GM10847 (cell line): ENCODE data around the gene NUAK2.

ENCODE experiments used
- POLR2A ChIP-seq: IDR thresholded peaks from 2 replicates; pipeline ENCODE4 v1.6.1; 2011; ENCODE audit not compliant: insufficient read length; ENCODE audit errors: extremely low read depth

NUAK2 gene

DNA sequence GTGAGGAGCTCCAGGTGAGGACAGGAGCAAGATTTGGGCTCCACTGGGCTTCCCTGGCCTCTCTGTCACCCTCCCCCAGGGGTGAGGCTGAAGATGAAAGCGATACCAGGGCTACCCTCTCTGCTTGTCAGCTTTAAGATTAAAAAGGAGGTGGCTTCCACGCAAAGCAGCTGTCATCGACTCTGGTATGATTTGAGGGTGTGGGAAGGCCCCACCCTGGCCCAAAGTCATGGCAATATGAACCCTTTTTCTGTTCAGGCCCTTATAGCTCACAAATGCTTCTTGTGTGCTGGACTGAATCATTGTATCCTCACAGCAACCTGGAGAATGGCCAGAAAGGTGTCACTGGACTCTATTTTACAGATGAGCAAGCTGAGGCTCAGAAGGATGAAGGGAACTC, 41.6 kb downstream of the NUAK2 start:
- no peak for TF ChIP-seq POLR2A

DNA sequence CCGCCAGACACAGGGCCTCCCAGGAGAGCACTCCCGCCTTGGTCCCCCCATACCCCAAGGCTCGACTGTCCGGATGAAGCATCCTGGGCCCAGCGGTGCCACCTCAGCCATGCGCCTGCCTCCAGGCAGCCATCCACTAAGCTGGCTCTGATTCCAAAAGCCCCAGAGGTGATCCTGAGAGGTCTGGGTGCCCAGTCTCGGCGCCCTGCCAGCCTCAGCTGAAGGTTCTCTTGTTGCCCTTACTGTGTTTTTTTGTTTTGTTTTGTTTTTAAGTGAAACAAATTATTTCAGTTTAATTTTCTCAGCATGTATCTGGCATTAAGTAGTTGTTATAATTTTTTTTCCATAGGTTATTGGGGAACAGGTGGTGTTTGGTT, 44.9 kb downstream of the NUAK2 start:
- no peak for TF ChIP-seq POLR2A

DNA sequence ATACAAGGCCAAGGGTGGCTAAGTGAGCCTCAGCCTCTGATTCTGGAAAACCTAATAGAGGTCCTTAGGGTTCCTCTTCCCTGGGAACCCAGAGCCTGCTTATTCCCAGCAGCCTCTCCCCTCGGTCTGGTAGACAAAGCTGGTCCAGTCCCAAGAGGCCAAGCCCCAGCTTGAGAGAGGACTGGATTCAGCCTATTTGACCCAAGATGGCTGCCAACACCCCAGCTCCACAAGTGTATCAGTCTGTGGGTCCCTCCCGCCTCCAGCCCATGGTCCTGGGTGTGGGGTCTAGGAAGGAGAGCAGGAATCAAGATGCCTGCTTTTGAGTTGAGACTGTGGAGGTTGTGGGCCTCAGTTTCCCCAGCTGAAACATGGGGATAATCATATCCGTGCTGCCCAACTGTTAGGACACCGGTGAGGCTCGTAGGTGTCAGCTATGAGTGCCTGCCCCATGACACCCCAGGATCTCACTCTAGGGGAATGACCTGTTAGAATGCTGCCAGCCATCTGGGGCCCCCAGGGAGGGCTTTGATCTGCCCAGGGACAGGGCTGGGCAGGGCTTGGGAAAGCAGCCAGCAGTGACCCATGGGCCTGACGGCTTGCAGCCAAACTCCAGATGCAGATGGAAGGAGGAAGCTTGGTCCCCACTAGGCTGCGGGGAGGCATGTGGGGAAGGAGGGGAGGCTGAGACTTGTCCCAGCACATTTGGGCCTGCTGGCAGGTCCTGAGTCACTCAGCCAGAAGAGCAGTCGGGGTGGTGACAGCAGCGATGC, 45.4 kb downstream of the NUAK2 start:
- TF ChIP-seq POLR2A, result no peak

DNA sequence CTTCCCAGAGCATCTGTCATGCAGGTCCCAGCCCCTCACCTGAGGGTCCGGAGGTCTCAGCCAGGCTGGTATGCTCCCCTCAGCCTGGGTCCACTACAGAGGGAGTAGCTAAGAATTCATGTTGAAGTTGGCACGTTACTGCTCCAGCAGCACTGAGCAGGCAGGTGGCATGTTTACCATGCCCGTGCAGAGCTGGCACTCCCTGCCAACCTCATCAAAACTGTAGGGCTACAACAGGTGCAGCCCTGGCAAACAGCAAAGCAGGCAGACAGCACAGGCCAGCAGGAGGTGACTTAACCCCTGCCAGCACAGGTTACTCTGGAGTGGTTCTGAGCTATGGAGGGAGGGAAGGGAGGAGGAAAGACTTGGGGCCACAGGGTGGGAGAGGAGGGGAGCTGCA, 46.4 kb downstream of the NUAK2 start:
- TF ChIP-seq POLR2A, result no peak

DNA sequence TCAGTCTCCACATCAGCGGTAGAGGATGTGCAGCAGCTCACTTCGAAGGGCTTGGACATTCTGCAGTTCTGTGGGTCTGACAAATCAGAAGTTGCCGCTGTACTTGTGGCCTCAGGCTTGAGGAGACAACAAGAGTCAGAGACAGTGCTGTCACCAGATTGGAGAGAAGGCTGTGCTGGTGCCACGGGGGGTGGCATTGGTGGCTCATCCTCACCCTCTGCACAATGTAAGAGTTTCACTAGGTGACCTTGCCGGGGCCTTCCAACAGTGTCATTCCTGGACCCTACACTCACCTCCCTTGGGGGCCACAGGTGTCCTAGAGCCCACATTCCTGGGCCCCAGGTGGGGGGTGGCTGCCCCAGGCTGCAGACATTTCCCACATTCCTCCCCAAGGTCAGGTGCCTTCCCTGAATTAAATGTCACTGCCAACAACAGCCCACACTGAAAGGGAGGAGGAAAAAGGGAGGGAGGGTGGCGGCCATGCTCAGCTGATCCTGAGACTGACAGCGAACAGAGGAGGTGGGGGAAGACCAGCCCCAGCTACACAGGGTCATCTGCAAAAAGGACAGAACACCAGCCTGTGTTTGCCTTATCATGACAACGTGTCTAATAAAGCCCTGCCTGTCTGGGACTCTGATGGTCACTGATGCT, 47.4 kb downstream of the NUAK2 start:
- no peak for TF ChIP-seq POLR2A

DNA sequence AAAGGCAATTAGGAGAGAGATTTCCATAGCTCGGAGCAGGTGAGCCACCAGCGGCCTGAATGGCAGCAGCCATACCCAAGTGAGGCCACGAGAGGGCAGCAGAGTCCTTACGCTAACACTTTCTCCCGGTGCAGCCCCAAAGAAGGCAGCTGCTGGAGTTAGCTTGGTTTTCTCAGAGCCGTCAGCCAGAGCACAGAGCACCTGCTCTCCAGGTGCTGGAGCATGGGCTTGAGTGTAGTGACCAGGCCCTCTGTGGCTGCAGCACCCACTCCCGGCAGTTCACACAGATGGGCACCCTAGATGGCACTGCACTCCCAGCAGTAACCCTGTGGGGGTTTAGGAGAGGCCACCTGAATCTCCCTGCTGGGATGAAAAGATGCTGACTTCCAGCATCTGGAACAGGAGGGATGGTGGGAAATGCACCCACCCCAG, 48.0 kb downstream of the NUAK2 start:
- no peak for TF ChIP-seq POLR2A

DNA sequence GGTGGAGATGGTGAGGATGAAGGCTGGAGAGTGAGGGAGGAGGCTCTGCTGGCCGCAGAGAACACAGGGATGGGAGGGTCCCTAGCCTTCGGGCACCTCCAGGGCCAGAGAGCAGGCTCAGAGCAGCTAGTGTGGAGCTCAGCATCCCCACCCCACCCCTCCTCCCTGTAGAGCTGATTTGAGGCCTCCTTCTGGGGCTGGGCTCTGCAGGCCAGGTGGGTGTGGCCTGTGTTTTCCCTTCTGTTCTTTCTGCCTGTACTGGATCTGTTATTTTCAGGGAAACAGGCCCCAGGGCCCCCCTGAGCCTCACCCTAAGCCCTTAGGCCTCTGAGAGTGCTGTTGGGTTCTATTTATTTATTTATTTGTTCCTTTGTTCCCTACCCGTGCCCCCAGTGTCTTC, 49.0 kb downstream of the NUAK2 start:
- TF ChIP-seq POLR2A, result no peak

DNA sequence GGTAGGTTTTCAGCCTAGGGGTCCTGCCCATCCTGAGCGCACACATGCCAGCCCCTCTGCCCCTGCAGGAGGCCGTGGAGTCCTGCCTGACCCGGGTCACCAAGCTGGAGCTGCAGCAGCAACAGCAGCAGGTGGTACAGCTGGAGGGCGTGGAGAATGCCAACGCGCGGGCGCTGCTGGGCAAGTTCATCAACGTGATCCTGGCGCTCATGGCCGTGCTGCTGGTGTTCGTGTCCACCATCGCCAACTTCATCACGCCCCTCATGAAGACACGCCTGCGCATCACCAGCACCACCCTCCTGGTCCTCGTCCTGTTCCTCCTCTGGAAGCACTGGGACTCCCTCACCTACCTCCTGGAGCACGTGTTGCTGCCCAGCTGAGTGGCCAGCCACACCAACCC, 49.8 kb downstream of the NUAK2 start:
- no peak for TF ChIP-seq POLR2A

DNA sequence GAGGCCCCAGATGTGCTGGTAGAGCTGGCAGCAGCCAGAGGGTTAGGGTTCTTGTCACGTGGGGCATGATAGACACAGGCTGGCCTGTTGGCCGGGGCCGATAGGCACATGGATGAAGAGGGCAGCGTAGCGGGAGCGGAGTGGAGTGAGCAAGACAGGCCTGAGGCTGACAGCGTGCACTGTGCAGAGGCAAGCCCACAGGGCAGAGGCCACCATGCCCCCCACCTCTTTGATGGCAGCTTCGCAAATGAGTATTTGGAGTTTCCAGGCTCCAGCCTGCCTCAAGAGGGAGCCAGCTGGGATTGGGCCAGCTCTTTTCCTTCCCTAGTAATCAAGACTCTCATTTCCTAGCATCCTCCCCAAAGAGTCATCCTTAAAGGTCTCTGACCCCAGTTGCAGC, 50.3 kb downstream of the NUAK2 start:
- no peak for TF ChIP-seq POLR2A

DNA sequence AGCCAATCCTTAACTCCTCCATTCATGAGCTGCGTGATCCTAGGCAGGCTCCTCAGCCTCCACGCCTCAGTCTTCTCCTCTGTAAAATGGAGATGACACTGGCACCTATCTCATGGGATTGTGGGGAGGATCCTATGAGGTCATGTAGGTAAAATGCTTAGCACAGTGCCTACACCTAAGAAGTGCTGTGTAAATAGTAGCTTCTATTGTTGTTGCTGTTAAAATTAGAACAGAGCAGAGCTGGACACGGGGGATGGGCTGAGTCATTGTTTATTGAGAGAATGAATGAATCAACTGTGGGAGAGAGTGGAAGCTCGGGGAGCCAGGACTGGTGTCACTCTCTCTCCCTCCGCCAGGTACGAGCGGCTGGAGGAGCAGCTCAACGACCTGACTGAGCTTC, 50.8 kb downstream of the NUAK2 start:
- no peak for TF ChIP-seq POLR2A

DNA sequence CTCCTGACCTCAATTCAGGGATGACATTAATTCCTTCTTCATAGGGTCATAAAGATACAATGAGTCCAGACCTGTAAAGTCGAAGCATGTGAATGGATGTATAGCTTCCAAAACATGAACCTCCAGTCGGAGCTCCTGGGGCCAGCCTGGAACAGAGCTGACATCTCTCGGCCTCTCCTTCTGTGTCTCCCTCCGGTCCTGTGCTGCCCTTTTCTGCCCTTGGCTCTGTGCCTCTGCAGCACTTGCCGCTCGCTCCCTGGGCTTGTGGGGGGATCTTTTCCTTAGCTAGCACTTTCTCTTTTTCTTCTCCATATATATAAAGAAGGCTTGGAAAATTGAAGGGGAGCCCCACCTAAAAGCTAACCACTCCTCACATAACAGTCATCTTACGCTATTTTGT, 51.3 kb downstream of the NUAK2 start:
- no peak for TF ChIP-seq POLR2A

DNA sequence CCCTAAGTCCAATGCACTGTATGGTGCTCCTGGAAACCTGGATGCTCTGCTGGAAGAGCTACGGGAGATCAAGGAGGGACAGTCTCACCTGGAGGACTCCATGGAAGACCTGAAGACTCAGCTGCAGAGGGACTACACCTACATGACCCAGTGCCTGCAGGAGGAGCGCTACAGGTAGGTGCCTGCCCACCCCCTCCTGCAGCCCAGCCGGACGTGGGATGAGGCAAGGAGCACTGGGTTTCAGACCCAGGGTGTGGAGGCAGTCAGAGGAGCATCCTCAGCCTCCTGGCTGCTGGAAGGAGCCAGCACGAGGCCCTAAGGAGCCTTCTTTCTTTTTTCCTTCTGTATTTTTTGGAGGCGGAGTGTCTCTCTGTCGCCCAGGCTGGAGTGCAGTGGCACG, 51.8 kb downstream of the NUAK2 start:
- no peak for TF ChIP-seq POLR2A

DNA sequence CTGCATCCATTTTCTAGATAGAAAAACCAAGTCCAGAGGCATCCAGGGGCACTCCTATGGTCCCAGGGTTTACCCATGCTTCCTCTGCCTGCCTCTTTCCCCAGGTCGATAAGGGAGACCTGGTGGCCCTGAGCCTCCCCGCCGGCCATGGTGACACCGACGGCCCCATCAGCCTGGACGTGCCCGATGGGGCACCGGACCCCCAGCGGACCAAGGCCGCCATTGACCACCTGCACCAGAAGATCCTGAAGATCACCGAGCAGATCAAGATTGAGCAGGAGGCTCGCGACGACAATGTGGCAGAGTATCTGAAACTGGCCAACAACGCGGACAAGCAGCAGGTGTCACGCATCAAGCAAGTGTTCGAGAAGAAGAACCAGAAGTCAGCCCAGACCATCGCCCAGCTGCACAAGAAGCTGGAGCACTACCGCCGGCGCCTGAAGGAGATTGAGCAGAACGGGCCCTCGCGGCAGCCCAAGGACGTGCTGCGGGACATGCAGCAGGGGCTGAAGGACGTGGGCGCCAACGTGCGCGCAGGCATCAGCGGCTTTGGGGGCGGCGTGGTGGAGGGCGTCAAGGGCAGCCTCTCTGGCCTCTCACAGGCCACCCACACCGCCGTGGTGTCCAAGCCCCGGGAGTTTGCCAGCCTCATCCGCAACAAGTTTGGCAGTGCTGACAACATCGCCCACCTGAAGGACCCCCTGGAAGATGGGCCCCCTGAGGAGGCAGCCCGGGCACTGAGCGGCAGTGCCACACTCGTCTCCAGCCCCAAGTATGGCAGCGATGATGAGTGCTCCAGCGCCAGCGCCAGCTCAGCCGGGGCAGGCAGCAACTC, 52.5 kb downstream of the NUAK2 start:
- TF ChIP-seq POLR2A, result no peak

DNA sequence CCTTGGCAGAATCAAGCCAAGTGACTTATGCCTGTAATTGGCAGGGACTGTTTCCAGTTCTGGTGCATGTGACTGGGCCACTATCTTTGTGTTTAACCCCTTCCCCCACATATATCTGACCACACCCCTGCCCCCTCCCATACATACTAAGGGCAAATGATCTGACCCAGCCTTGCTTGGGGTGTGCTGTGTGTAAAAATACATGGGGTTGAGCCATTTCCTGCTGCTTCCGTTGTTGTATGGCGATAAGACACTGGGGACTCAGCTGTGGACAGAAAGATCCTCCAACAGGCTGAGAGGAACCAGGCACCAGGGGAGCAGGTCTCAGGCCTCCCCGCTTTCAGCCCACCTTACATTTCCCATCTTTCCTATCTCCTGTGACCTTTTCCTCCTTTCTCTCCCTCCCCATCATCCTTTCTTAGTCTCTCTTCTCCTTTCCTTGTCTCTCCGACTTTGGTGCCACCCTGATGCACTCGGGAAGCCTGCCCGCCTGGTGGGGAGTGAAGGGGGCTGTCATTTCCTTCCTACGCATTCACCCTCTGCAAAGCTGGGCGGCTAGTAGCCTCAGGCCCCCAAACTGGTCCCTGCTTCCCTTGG, 54.1 kb downstream of the NUAK2 start:
- TF ChIP-seq POLR2A, result no peak

DNA sequence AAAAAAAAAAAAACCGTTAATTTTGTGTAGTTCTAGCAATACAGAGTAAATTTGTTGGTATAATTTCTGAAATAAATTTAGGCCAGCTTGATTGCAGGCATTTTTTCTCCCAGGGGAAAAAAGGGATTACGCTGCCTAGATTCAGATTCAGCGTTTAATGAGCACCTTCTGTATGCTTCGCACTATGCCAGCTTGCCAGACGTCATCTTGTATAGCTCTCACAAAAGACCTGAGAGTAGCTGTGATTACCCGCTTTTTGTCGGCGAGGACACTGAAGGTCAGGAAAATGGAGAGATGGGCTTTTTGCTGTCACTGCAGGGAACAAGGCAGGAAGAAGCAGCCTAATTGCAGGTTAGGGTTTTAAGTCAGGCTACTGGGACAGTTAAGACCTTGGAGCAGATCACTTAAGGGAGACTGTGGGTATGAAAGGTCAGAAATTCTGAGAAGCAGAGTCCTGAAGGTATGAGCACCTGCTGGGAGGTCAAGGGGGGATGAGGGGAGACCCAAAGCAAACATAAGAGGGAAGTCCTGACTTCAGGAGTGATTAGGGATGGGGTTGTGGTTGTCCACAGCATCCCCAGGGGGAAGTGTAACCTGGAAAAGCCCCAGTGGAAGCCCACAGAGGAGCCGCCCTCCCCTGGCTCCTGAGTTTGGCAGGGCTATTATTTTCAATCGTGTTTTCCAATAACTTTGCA, 54.8 kb downstream of the NUAK2 start:
- TF ChIP-seq POLR2A, result no peak
